ENCODE data around the gene TNFSF9.
A peak's percentile ranks its signal among the peaks of the same experiment; 100 is the strongest.

TNFSF9 gene

DNA sequence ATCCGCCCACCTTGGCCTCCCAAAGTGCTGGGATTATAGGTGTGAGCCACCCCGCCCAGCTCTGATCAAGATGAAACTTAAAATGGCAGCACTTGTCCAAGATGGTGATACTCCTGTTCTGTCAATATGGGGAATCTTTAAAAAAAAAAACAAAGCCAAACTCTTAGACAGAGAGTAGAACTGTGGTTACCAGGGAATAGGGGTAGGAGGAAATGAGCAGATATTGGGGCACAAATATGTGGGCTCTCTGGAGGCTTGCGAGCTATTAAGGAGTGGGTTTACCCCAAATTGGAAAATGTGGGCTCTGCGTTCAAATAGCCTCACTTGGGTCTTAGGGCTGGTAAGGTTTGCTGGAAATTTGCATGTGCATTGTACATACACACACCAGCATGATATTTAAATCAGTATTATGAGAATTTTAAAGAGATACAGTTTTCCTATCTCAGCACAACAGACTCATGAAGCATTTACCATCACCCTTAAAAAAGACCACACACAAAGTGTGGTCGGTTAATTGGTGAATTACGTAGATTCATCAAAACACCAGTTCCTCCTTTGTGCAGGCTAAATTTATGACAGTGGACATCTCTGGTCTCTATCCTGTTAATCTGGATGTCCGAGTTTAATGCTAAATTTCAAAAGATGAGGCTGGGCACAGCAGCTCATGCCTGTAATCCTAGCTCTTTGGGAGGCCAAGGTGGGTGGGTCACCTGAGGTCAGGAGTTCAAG lies 48.8 kb downstream of the TNFSF9 start:
- TF ChIP-seq TCF12 (IDR thresholded peaks at IDR 0.05; ENCODE audit: low read depth) (no peak), TEAD4 (IDR thresholded peaks at IDR 0.05) (no peak), EP300 (IDR thresholded peaks at IDR 0.05; ENCODE audit: borderline replicate concordance) (no peak), NFIC (IDR thresholded peaks at IDR 0.05) (no peak), EGR1 (IDR thresholded peaks at IDR 0.05) (no peak), ZBTB7A (IDR thresholded peaks at IDR 0.05; ENCODE audit: low read depth) (no peak), YY1 (IDR thresholded peaks at IDR 0.05; ENCODE audit: low read depth) (no peak), TAF1 (IDR thresholded peaks at IDR 0.05; ENCODE audit: low read depth) (no peak), CEBPB (IDR thresholded peaks at IDR 0.05) (no peak), RAD21 (IDR thresholded peaks at IDR 0.05; ENCODE audit: low read depth) (no peak), FOXM1 (IDR thresholded peaks at IDR 0.05; ENCODE audit: borderline replicate concordance, low read depth) (no peak), CREB1 (IDR thresholded peaks at IDR 0.05; ENCODE audit: low read depth) (no peak)
- TF ChIP-seq, protein P1, sequence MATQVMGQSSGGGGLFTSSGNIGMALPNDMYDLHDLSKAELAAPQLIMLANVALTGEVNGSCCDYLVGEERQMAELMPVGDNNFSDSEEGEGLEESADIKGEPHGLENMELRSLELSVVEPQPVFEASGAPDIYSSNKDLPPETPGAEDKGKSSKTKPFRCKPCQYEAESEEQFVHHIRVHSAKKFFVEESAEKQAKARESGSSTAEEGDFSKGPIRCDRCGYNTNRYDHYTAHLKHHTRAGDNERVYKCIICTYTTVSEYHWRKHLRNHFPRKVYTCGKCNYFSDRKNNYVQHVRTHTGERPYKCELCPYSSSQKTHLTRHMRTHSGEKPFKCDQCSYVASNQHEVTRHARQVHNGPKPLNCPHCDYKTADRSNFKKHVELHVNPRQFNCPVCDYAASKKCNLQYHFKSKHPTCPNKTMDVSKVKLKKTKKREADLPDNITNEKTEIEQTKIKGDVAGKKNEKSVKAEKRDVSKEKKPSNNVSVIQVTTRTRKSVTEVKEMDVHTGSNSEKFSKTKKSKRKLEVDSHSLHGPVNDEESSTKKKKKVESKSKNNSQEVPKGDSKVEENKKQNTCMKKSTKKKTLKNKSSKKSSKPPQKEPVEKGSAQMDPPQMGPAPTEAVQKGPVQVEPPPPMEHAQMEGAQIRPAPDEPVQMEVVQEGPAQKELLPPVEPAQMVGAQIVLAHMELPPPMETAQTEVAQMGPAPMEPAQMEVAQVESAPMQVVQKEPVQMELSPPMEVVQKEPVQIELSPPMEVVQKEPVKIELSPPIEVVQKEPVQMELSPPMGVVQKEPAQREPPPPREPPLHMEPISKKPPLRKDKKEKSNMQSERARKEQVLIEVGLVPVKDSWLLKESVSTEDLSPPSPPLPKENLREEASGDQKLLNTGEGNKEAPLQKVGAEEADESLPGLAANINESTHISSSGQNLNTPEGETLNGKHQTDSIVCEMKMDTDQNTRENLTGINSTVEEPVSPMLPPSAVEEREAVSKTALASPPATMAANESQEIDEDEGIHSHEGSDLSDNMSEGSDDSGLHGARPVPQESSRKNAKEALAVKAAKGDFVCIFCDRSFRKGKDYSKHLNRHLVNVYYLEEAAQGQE (IDR thresholded peaks at IDR 0.05; ENCODE audit: low read depth) = no peak
- TF ChIP-seq, protein P2, sequence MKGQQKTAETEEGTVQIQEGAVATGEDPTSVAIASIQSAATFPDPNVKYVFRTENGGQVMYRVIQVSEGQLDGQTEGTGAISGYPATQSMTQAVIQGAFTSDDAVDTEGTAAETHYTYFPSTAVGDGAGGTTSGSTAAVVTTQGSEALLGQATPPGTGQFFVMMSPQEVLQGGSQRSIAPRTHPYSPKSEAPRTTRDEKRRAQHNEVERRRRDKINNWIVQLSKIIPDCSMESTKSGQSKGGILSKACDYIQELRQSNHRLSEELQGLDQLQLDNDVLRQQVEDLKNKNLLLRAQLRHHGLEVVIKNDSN (IDR thresholded peaks at IDR 0.05) = no peak
- TF ChIP-seq, protein P3, sequence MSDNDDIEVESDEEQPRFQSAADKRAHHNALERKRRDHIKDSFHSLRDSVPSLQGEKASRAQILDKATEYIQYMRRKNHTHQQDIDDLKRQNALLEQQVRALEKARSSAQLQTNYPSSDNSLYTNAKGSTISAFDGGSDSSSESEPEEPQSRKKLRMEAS (IDR thresholded peaks at IDR 0.05) = no peak

DNA sequence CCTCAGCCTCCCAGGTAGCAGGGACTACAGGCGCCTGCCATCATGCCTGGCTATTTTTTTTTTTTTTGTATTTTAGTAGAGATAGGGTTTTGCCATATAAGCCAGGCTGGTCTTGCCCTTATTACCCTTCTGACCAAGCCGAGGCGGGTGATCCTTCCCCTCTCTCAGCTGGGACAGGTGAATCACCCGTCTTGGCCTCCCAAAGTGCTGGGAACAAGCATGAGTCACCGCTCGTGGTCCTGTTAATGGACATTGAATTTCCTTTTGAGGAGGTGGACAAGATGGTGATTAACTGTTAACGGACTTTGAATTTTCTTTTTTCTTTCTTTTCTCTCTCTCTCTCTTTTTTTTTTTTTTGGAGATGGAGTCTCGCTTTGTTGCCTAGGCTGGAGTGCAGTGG lies 49.5 kb downstream of the TNFSF9 start:
- TF ChIP-seq CREB1 (IDR thresholded peaks at IDR 0.05; ENCODE audit: low read depth) = no peak
- TF ChIP-seq NFIC (IDR thresholded peaks at IDR 0.05) = no peak
- no peak for TF ChIP-seq TEAD4 (IDR thresholded peaks at IDR 0.05)
- TF ChIP-seq EP300 (IDR thresholded peaks at IDR 0.05; ENCODE audit: borderline replicate concordance) = peak; percentile 32; the same call in 1 of the 2 replicates
